Psoas muscle (tissue), 8 donors: Measurements from ENCODE around the gene RASA4B. TPM values are rescaled to one million over a fixed set of nuclear protein-coding genes. Genes with fewer than 3 reads are reported as not detected.
A peak's percentile ranks its signal among the peaks of the same experiment; 100 is the strongest.

Experiments
- ATAC-seq, 4 donors: fragments of 200-7000 bp; cut with Tn5 transposase; one replicate each; pipeline ENCODE4 v1.9.1; 2020; ENCODE audit warnings: moderate library complexity in 3 of 4, mild to moderate bottlenecking in 2 of 4
- DNase-seq, 2 donors: peaks; one replicate each; pipeline ENCODE4 v3.0.0-alpha.2; 2020
- H3K27ac ChIP-seq: fragments of 200-600 bp; one replicate; pipeline ENCODE4 v1.8.0; 2022
- H3K27me3 ChIP-seq, 3 donors: fragments of 200-600 bp in 1 of 3; one replicate each; pipeline versions ENCODE4 v1.6.1 to v1.8.0; 2013 to 2022; ENCODE audit warnings: low read length in 2 of 3, mild to moderate bottlenecking in 2 of 3, moderate library complexity in 1 of 3; ENCODE audit not compliant: insufficient read depth in 3 of 3
- H3K36me3 ChIP-seq, 2 donors: fragments of 200-600 bp in 1 of 2; one replicate each; pipeline versions ENCODE4 v1.6.1 to v1.8.0; 2013 to 2022; ENCODE audit warnings: low read depth in 1 of 2, mild to moderate bottlenecking in 1 of 2, moderate library complexity in 1 of 2; ENCODE audit not compliant: insufficient read depth in 1 of 2
- H3K4me1 ChIP-seq: fragments of 200-600 bp; one replicate; pipeline ENCODE4 v1.8.0; 2022
- H3K4me3 ChIP-seq: fragments of 200-600 bp; one replicate; pipeline ENCODE4 v1.8.0; 2022; ENCODE audit warnings: mild to moderate bottlenecking
- H3K9me3 ChIP-seq: fragments of 200-600 bp; one replicate; pipeline ENCODE4 v1.8.0; 2022
- CTCF ChIP-seq: fragments of 200-600 bp; IDR thresholded peaks from one replicate; pipeline ENCODE4 v1.8.0; 2022; ENCODE audit warnings: antibody characterized with exemption
- WGBS, 3 donors: extraction: QIAGEN DNeasy Blood & Tissue Kit; methylation state at CpG; one replicate each; pipeline versions ENCODE4 v1.1.6 to v1.1.7; 2013; 5-methylcytosine and 5-hydroxymethylcytosine counted together
- intact Hi-C, 2 donors: fragments of 100-400 bp; cut with DNase I; formaldehyde crosslinking; loops; one replicate each; pipeline versions ENCODE4 v1.11.0 to v1.14.2; 2022
- polyA plus RNA-seq, 3 donors: library from polyadenylated mRNA; stranded (reverse); fragments of 200-250 nt; gene quantifications; one replicate each; pipeline ENCODE4 v1.2.3, GENCODE V29; 2013
- total RNA-seq, 4 donors: library from RNA; stranded (reverse); fragmentation: NEBNext Ultra II Directional in 2 of 4; extraction: Animal tissue kit (Norgen Biotek cat#: 25700) in 2 of 4; gene quantifications; one replicate each; pipeline versions ENCODE4 v1.2.1 to v1.2.4, GENCODE V29; 2021 to 2023
- donor health status: healthy with polysubstance abuse.
- donor health status: DM: no; HTN: no; CAD: no; lungs with moderate emphysema.
- donor health status: Bipolar disorder and iron deficiency.
- donor health status: healthy.
- donor health status: DM: yes; HTN: yes; CAD: no.
- donor health status: DM: no; HTN: no; CAD: no.
- donor health status: DM: no; HTN: no; CAD: no.
- donor health status: DM: yes; HTN: yes; CAD: no.

The RASA4B gene
- total and polyA plus RNA-seq, 7 donors, result 29.5 to 139 (median 85.7) TPM

- peaks cover 5 to 29% of the 10 kb centered on the region in 2 donors for H3K36me3 ChIP-seq
- TF ChIP-seq CTCF, result no peak
- ATAC-seq (no peak), DNase-seq (peak; percentile 25 to 60)
- intact Hi-C loops, result no loop called here
- H3K4me3 ChIP-seq, result no peak overlapping the region
- no peaks in the 10 kb centered on the region for H3K9me3 ChIP-seq
- no peak overlapping the region for H3K27ac ChIP-seq
- H3K4me1 ChIP-seq, result peaks cover 13% of the 10 kb centered on the region
- 85 to 89% (median 87%) methylated on average over 40 of the region's 40 CpGs for WGBS, 3 donors
- H3K27me3 ChIP-seq, result no peaks in the 10 kb centered on the region
Observed at GRCh38 chr7:102468478-102469350, 48.9 kb downstream of the RASA4B start.

- Histone ChIP-seq H3K36me3 (peaks cover 0 to 20% of the 10 kb centered on the region in 2 donors), H3K4me1 (peaks cover 15% of the 10 kb centered on the region), H3K27ac (no peak overlapping the region), H3K27me3 (no peaks in the 10 kb centered on the region), H3K4me3 (no peak overlapping the region), H3K9me3 (no peaks in the 10 kb centered on the region)
- no peak for ATAC-seq
- intact Hi-C loops, result no loop called here
- WGBS, 3 donors, result 90 to 95% (median 91%) methylated on average over 24 of the region's 24 CpGs
- DNase-seq, result peak; percentile 13 to 51
- no peak for TF ChIP-seq CTCF
Observed at GRCh38 chr7:102467581-102468477, 49.7 kb downstream of the RASA4B start.

- H3K27ac ChIP-seq, result no peak overlapping the region
- no peak for DNase-seq
- peaks cover 15% of the 10 kb centered on the region for H3K4me1 ChIP-seq
- ATAC-seq, result no peak
- TF ChIP-seq CTCF, result no peak
- WGBS, 3 donors, result 94 to 96% (median 95%) methylated on average over 7 of the region's 7 CpGs
- no peaks in the 10 kb centered on the region for H3K9me3 ChIP-seq
- H3K4me3 ChIP-seq, result peak overlapping the region; percentile 78
- H3K36me3 ChIP-seq, result peaks cover 0 to 9% of the 10 kb centered on the region in 2 donors
- H3K27me3 ChIP-seq, result no peaks in the 10 kb centered on the region
- intact Hi-C loops, result no loop called here
Observed at GRCh38 chr7:102466097-102466496, 51.5 kb downstream of the RASA4B start.

- peaks cover 15% of the 10 kb centered on the region for H3K4me1 ChIP-seq
Observed at GRCh38 chr7:102464577-102465280, 52.8 kb downstream of the RASA4B start, which contains the start of the genes ALKBH4 and LRWD1. ALKBH4 (minus strand) TSS chr7:102464863; CDS start chr7:102464836, 27 bp downstream. LRWD1 (plus strand) TSS chr7:102464984; CDS start chr7:102465081, 97 bp downstream.

More at GRCh38 chr7:102464577-102465280, 52.8 kb downstream of the RASA4B start, which contains the start of the genes ALKBH4 and LRWD1:
- ATAC-seq (peak; percentile 95 to 97 (median 96)), DNase-seq (peak; percentile 96 to 98)
- Histone ChIP-seq H3K9me3 (no peaks in the 10 kb centered on the region), H3K27me3 (no peaks in the 10 kb centered on the region), H3K27ac (peak within 1 kb of the TSS; percentile 71), H3K4me3 (peak within 1 kb of the TSS; percentile 78), H3K36me3 (peaks cover 0 to 8% of the 10 kb centered on the region in 2 donors)
- intact Hi-C loops, result loop anchor here in 1 of 2 donors (5.0 kb wide), 1 partner anchor 52 kb away; no protein-coding TSS in a partner anchor
- TF ChIP-seq CTCF, result peak; percentile 17
- WGBS, 3 donors, result 0 to 1% (median 1%) methylated on average over 75 to 81 of the region's 81 CpGs
